HepG2 (cell line): ENCODE results near the gene MRPL39.

Experiments
- GABPA ChIP-seq, 2 experiments: IDR thresholded peaks; 2 replicates each; pipeline ENCODE4 v1.6.1; 2011 to 2016; ENCODE audit warnings: low read depth in 2 of 2, low read length in 1 of 2, missing biosample characterization in 1 of 2, missing genetic modification characterization in 1 of 2
- HOXD1 ChIP-seq: sonication (generic); formaldehyde crosslinking; IDR thresholded peaks from 2 replicates; pipeline ENCODE4 v1.5.0; 2020; ENCODE audit warnings: missing genetic modification reagents
- JUND ChIP-seq: sonication (generic); formaldehyde crosslinking; IDR thresholded peaks from 2 replicates; pipeline ENCODE4 v1.8.0; 2022; ENCODE audit warnings: mild to moderate bottlenecking, missing genetic modification reagents
- KIAA2018 ChIP-seq: sonication (generic); formaldehyde crosslinking; IDR thresholded peaks from 2 replicates; pipeline ENCODE4 v1.5.0; 2020; ENCODE audit warnings: mild to moderate bottlenecking, missing genetic modification reagents, borderline replicate concordance
- REST ChIP-seq, 2 experiments: IDR thresholded peaks; 2 replicates each; pipeline ENCODE4 v1.6.1; 2011 to 2012; ENCODE audit warnings: low read length in 2 of 2, borderline replicate concordance in 1 of 2, low read depth in 1 of 2, mild to moderate bottlenecking in 1 of 2, moderate library complexity in 1 of 2

GRCh38 chr21:25649146-25649545 is 41.9 kb upstream of the MRPL39 start:
- TF ChIP-seq KIAA2018 (CRISPR knock-in tag) (no peak), GABPA (IDR thresholded peaks at IDR 0.05; ENCODE audit: low read depth, low read length) (no peak), GABPA (CRISPR knock-in tag; IDR thresholded peaks at IDR 0.05; ENCODE audit: low read depth) (no peak), HOXD1 (CRISPR knock-in tag) (no peak), JUND (CRISPR knock-in tag) (no peak), REST (IDR thresholded peaks at IDR 0.05; ENCODE audit: borderline replicate concordance in 1 of 2, low read depth in 1 of 2, low read length in 2 of 2) (no peak)
